OCI-LY7 (cell line): Measurements from ENCODE around the gene TTLL10. TPM values are rescaled to one million over a fixed set of nuclear protein-coding genes. Genes with fewer than 3 reads are reported as not detected.

ENCODE experiments used
- BruUV-seq: library from RNA; stranded (reverse); fragments of 400-500 nt; replicated peaks from 2 replicates; lab custom pipeline; 2021; lab: Mats Ljungman, UMichigan
- CTCF ChIA-PET: fragments of 300-600 bp; sonication (Branson Sonifier 250); formaldehyde crosslinking; loops from one replicate; lab custom pipeline; 2022; ENCODE audit warnings: antibody characterized with exemption; ENCODE audit not compliant: unreplicated experiment; lab: Charles Lee
- POLR2A ChIA-PET: fragments of 300-600 bp; sonication (Branson Sonifier 250); formaldehyde crosslinking; loops from one replicate; lab custom pipeline; 2022; ENCODE audit warnings: antibody characterized with exemption; lab: Charles Lee
- DNase-seq: peaks from one replicate; pipeline ENCODE4 v3.0.0-alpha.2; 2015; ENCODE audit warnings: low spot score
- H2AFZ ChIP-seq: fragments of 200-600 bp; sonication (generic), shearing (Covaris generic); 2 replicates; pipeline ENCODE4 v1.6.1; 2014; ENCODE audit warnings: mild to moderate bottlenecking, antibody characterized with exemption, low read length, moderate library complexity
- H3K27ac ChIP-seq: fragments of 200-600 bp; sonication (generic); 2 replicates; pipeline ENCODE4 v1.5.1; 2014; ENCODE audit warnings: mixed run types, low read depth, mild to moderate bottlenecking, moderate library complexity, low read length, inconsistent platforms; ENCODE audit not compliant: poor library complexity, severe bottlenecking
- H3K36me3 ChIP-seq: fragments of 200-600 bp; sonication (generic); 2 replicates; pipeline ENCODE4 v1.6.1; 2014; ENCODE audit warnings: mild to moderate bottlenecking, antibody characterized with exemption, low read length, moderate library complexity, mixed read lengths; ENCODE audit not compliant: insufficient read depth
- H3K4me1 ChIP-seq: fragments of 200-600 bp; sonication (generic); 2 replicates; pipeline ENCODE4 v1.5.1; 2014; ENCODE audit warnings: mild to moderate bottlenecking, low read length; ENCODE audit not compliant: insufficient read depth, poor library complexity, severe bottlenecking
- H3K4me2 ChIP-seq: fragments of 200-600 bp; sonication (generic); 2 replicates; pipeline ENCODE4 v1.6.1; 2014; ENCODE audit warnings: mild to moderate bottlenecking, low read length
- H3K4me3 ChIP-seq: fragments of 200-600 bp; sonication (generic); 2 replicates; pipeline ENCODE4 v1.5.1; 2014; ENCODE audit warnings: mild to moderate bottlenecking, low read depth, low read length; ENCODE audit not compliant: poor library complexity, severe bottlenecking
- H3K79me2 ChIP-seq: fragments of 200-600 bp; sonication (generic); 2 replicates; pipeline ENCODE4 v1.6.1; 2016; ENCODE audit warnings: low read depth, mild to moderate bottlenecking, low read length, moderate library complexity, mixed read lengths; ENCODE audit not compliant: insufficient read depth
- H3K9me2 ChIP-seq: fragments of 200-600 bp; sonication (generic); 2 replicates; pipeline ENCODE4 v1.6.1; 2016; ENCODE audit warnings: mild to moderate bottlenecking, low read length, mixed read lengths; ENCODE audit not compliant: insufficient read depth
- H3K9me3 ChIP-seq: fragments of 200-600 bp; sonication (generic); 2 replicates; pipeline ENCODE4 v1.6.1; 2014; ENCODE audit warnings: mild to moderate bottlenecking, mixed run types, low read length, mixed read lengths
- H4K20me1 ChIP-seq: fragments of 200-600 bp; sonication (generic); 2 replicates; pipeline ENCODE4 v1.6.1; 2014; ENCODE audit warnings: mild to moderate bottlenecking, antibody characterized with exemption, low read length, moderate library complexity, mixed read lengths; ENCODE audit not compliant: insufficient read depth
- EZH2phosphoT487 ChIP-seq: fragments of 200-600 bp; sonication (generic); IDR thresholded peaks from 2 replicates; pipeline ENCODE4 v1.6.1; 2018; ENCODE audit warnings: low read depth, borderline replicate concordance, mild to moderate bottlenecking, mixed run types, antibody characterized with exemption, low read length, moderate library complexity, mixed read lengths
- intact Hi-C: fragments of 100-400 bp; cut with micrococcal nuclease; formaldehyde crosslinking; loops from one replicate; pipeline ENCODE4 v1.10.0; 2022; ENCODE audit not compliant: unreplicated experiment
- total RNA-seq, 2 experiments: library from RNA; depleted of rRNA in 1 of 2; stranded (reverse); fragments of >200 nt in 1 of 2; shearing (Covaris generic) in 1 of 2; gene quantifications; 2 replicates each; pipeline ENCODE4 v1.2.3, GENCODE V29; 2014 to 2022
- TF ChIP-seq, protein P1 (sequence below): fragments of 200-600 bp; sonication (generic); conservative IDR thresholded peaks from 2 replicates; pipeline ENCODE4 v1.5.1; 2014; ENCODE audit warnings: mild to moderate bottlenecking, antibody characterized with exemption, low read length, moderate library complexity, mixed read lengths

TTLL10 gene
- total RNA-seq, 2 experiments from 2014 or later, result not detected

DNA sequence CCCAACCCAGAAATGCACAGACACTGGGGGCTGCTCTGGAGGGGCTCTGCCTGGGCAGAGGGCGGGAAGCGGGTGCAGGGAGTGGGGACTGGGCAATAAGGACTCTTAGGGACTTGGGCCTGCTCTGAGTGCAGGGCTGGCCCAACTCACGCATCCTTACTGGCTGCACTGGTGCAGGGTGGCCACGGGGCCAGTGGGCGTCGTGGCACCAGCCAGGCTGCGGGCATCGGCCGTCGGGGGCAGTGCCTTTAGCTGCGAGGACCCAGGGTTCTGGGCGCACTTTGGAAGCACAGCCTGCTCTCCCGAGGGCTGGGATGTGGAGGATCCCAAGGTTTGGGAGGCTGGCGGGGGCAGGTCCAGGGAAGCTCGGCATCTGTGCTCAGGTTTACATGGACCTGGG is 27.1 kb upstream of the TTLL10 start:
- Histone ChIP-seq H3K9me3 (no peaks in the 10 kb centered on the region), H3K36me3 (no peaks in the 10 kb centered on the region), H2AFZ (no peak overlapping the region), H3K9me2 (no peaks in the 10 kb centered on the region), H3K4me1 (peaks cover 19% of the 10 kb centered on the region), H3K4me2 (no peak overlapping the region), H4K20me1 (no peaks in the 10 kb centered on the region), H3K4me3 (no peak overlapping the region), H3K79me2 (no peaks in the 10 kb centered on the region), H3K27ac (no peak overlapping the region)
- BruUV-seq, result no TSS peak
- TF ChIP-seq, protein P1, sequence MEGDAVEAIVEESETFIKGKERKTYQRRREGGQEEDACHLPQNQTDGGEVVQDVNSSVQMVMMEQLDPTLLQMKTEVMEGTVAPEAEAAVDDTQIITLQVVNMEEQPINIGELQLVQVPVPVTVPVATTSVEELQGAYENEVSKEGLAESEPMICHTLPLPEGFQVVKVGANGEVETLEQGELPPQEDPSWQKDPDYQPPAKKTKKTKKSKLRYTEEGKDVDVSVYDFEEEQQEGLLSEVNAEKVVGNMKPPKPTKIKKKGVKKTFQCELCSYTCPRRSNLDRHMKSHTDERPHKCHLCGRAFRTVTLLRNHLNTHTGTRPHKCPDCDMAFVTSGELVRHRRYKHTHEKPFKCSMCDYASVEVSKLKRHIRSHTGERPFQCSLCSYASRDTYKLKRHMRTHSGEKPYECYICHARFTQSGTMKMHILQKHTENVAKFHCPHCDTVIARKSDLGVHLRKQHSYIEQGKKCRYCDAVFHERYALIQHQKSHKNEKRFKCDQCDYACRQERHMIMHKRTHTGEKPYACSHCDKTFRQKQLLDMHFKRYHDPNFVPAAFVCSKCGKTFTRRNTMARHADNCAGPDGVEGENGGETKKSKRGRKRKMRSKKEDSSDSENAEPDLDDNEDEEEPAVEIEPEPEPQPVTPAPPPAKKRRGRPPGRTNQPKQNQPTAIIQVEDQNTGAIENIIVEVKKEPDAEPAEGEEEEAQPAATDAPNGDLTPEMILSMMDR, result no peak
- TF ChIP-seq EZH2phosphoT487, result no peak
- CTCF ChIA-PET, result no interaction called here
- no peak for DNase-seq
- intact Hi-C loops, result no loop called here
- POLR2A ChIA-PET, result no interaction called here

DNA sequence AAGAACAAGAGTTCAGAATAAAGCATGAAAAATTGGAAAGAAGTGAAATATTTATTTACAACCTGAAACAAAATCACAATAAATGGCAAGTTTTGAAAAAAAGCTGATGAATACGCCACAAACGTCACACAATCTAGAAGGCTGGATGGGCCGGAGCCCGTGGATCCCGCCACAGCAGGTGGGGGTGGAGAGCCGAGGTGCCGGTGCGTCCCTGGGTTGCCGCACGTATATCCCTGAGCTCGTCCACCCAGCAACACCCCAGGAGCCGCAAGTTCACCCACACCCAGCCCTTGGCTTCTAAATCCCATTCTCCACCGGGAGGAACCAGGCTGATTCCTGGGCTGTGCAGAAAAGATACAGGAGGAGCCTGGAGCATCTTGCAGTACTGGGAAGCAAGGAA is 25.6 kb upstream of the TTLL10 start:
- CTCF ChIA-PET, result no interaction called here
- intact Hi-C loops, result no loop called here
- DNase-seq, result no peak
- no peak overlapping the region for H3K27ac ChIP-seq
- H2AFZ ChIP-seq, result no peak overlapping the region
- TF ChIP-seq, protein P1, result no peak
- TF ChIP-seq EZH2phosphoT487, result no peak
- H3K4me2 ChIP-seq, result no peak overlapping the region
- BruUV-seq, result no TSS peak
- POLR2A ChIA-PET, result interaction anchor here (0.6 to 0.9 kb wide), 2 partner anchors 34 to 35 kb away, joined by 3 read pairs; no protein-coding TSS in a partner anchor
- no peaks in the 10 kb centered on the region for H3K79me2 ChIP-seq
- no peak overlapping the region for H3K4me3 ChIP-seq
- peaks cover 19% of the 10 kb centered on the region for H3K4me1 ChIP-seq
- H3K9me3 ChIP-seq, result no peaks in the 10 kb centered on the region
- H4K20me1 ChIP-seq, result no peaks in the 10 kb centered on the region
- no peaks in the 10 kb centered on the region for H3K9me2 ChIP-seq
- no peaks in the 10 kb centered on the region for H3K36me3 ChIP-seq

DNA sequence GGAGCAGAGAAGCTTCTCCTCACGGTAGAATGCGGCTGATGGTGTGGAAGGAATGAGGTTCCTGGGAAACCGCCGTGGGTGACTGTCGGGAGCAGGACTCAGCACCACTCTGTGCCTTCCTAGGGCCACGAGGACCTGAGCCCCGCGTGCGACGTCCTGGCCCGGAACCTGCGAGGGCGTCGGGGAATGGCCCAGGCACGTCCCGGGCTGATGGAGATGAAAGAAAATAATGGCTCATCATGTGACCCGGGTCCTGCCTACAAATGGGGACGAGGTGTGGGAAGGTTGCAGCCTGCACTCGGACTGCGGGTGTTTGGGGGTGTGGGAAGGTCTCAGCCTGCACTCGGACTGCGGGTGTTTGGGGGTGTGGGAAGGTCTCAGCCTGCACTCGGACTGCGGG is 25.1 kb upstream of the TTLL10 start:
- CTCF ChIA-PET, result no interaction called here
- Histone ChIP-seq H3K4me2 (no peak overlapping the region), H3K4me1 (peaks cover 18% of the 10 kb centered on the region), H3K4me3 (no peak overlapping the region), H2AFZ (no peak overlapping the region), H3K9me3 (no peaks in the 10 kb centered on the region), H3K36me3 (no peaks in the 10 kb centered on the region), H3K27ac (no peak overlapping the region), H3K79me2 (no peaks in the 10 kb centered on the region), H3K9me2 (no peaks in the 10 kb centered on the region), H4K20me1 (no peaks in the 10 kb centered on the region)
- POLR2A ChIA-PET, result interaction anchor here (0.6 to 0.9 kb wide), 2 partner anchors 34 to 36 kb away, joined by 3 read pairs; no protein-coding TSS in a partner anchor
- DNase-seq, result no peak
- BruUV-seq, result no TSS peak
- TF ChIP-seq, protein P1, result no peak
- TF ChIP-seq EZH2phosphoT487, result no peak
- intact Hi-C loops, result no loop called here
